GM23338 (cell line): Measurements from ENCODE around the gene DCP2. TPM values are rescaled to one million over a fixed set of nuclear protein-coding genes. Genes with fewer than 3 reads are reported as not detected.
A peak's percentile ranks its signal among the peaks of the same experiment; 100 is the strongest.

Experiments
- ATAC-seq: fragments of 200-7000 bp; cut with Tn5 transposase; 3 replicates; pipeline ENCODE4 v1.9.1; 2020
- DNase-seq: peaks from one replicate; pipeline ENCODE4 v3.0.0-alpha.2; 2015; ENCODE audit warnings: low spot score
- H2AFZ ChIP-seq: fragments of 200-600 bp; sonication (generic); 2 replicates; pipeline ENCODE4 v1.8.0; 2016; ENCODE audit warnings: antibody characterized with exemption, mild to moderate bottlenecking, moderate library complexity
- H3F3A ChIP-seq: fragments of 200-600 bp; sonication (generic); replicated peaks from 2 replicates; pipeline ENCODE4 v1.8.0; 2017; ENCODE audit warnings: antibody characterized with exemption, mixed run types, low read depth
- H3K27ac ChIP-seq: fragments of 200-600 bp; sonication (generic); 2 replicates; pipeline ENCODE4 v1.6.1; 2016; ENCODE audit warnings: low read depth
- H3K27me3 ChIP-seq: fragments of 200-600 bp; sonication (generic); 2 replicates; pipeline ENCODE4 v1.8.0; 2016; ENCODE audit warnings: mild to moderate bottlenecking, mixed run types, moderate library complexity; ENCODE audit not compliant: insufficient read depth
- H3K36me3 ChIP-seq: fragments of 200-600 bp; sonication (generic); 2 replicates; pipeline ENCODE4 v1.8.0; 2016; ENCODE audit warnings: mild to moderate bottlenecking; ENCODE audit not compliant: insufficient read depth
- H3K4me1 ChIP-seq: fragments of 200-600 bp; sonication (generic); 2 replicates; pipeline ENCODE4 v1.8.0; 2016; ENCODE audit warnings: mild to moderate bottlenecking, moderate library complexity; ENCODE audit not compliant: insufficient read depth
- H3K4me2 ChIP-seq: fragments of 200-600 bp; sonication (generic); 2 replicates; pipeline ENCODE4 v1.7.1; 2017; ENCODE audit warnings: mixed run types
- H3K4me3 ChIP-seq: fragments of 200-600 bp; sonication (generic); 2 replicates; pipeline ENCODE4 v1.6.1; 2016; ENCODE audit warnings: mixed run types
- H3K79me2 ChIP-seq: fragments of 200-600 bp; sonication (generic); replicated peaks from 2 replicates; pipeline ENCODE4 v1.8.0; 2017; ENCODE audit warnings: mild to moderate bottlenecking; ENCODE audit not compliant: insufficient read depth
- H3K9me2 ChIP-seq: fragments of 200-600 bp; sonication (generic); 2 replicates; pipeline ENCODE4 v1.8.0; 2017; ENCODE audit not compliant: insufficient read depth
- H4K20me1 ChIP-seq: fragments of 200-600 bp; sonication (generic); replicated peaks from 2 replicates; pipeline ENCODE4 v1.8.0; 2017; ENCODE audit warnings: mild to moderate bottlenecking; ENCODE audit not compliant: insufficient read depth
- H3K27ac Mint-ChIP-seq: 2 replicates; pipeline ENCODE4 v1.8.0; 2020; ENCODE audit warnings: inconsistent platforms, mild to moderate bottlenecking, moderate library complexity, mixed read lengths
- H3K27me3 Mint-ChIP-seq: 3 replicates; pipeline ENCODE4 v1.8.0; 2022; ENCODE audit warnings: low read depth, mild to moderate bottlenecking, moderate library complexity, mixed read lengths, inconsistent platforms; ENCODE audit not compliant: insufficient read depth, poor library complexity
- H3K36me3 Mint-ChIP-seq: 3 replicates; pipeline ENCODE4 v1.8.0; 2021; ENCODE audit warnings: low read depth, mild to moderate bottlenecking, inconsistent platforms, moderate library complexity, mixed read lengths
- H3K4me1 Mint-ChIP-seq: 3 replicates; pipeline ENCODE4 v1.8.0; 2020; ENCODE audit warnings: mild to moderate bottlenecking, inconsistent platforms, mixed read lengths
- H3K4me3 Mint-ChIP-seq: 3 replicates; pipeline ENCODE4 v1.8.0; 2021; ENCODE audit warnings: moderate library complexity, mild to moderate bottlenecking, inconsistent platforms, mixed read lengths
- H3K9me3 Mint-ChIP-seq: 3 replicates; pipeline ENCODE4 v1.8.0; 2020; ENCODE audit warnings: moderate library complexity, mild to moderate bottlenecking, inconsistent platforms, mixed read lengths
- EZH2 ChIP-seq: fragments of 200-600 bp; sonication (generic); IDR thresholded peaks from one replicate; pipeline ENCODE4 v1.8.0; 2017; ENCODE audit warnings: antibody characterized with exemption, mild to moderate bottlenecking, low read depth; ENCODE audit not compliant: unreplicated experiment
- JUNB ChIP-seq: IDR thresholded peaks from one replicate; pipeline ENCODE4 v1.6.1; 2016; ENCODE audit warnings: antibody characterized with exemption; ENCODE audit not compliant: unreplicated experiment
- POLR2AphosphoS5 ChIP-seq: IDR thresholded peaks from 2 replicates; pipeline ENCODE4 v1.6.1; 2016; ENCODE audit warnings: antibody characterized with exemption, low read depth
- STAT1 ChIP-seq: IDR thresholded peaks from one replicate; pipeline ENCODE4 v1.6.1; 2016; ENCODE audit warnings: antibody characterized with exemption; ENCODE audit not compliant: unreplicated experiment
- ZNF114 ChIP-seq: fragments of 250-450 bp; sonication (Bioruptor Pico); IDR thresholded peaks from 2 replicates; pipeline ENCODE4 v1.5.0; 2020; ENCODE audit warnings: mild to moderate bottlenecking, moderate library complexity
- ZNF331 ChIP-seq: fragments of 250-450 bp; sonication (Bioruptor Pico); IDR thresholded peaks from 2 replicates; pipeline ENCODE4 v1.5.0; 2020; ENCODE audit warnings: low read depth, mild to moderate bottlenecking, moderate library complexity
- long read RNA-seq: library from polyadenylated mRNA; unstranded; transcript quantifications from one replicate; pipeline ENCODE4 v2.0.0, GENCODE V29; 2020; ENCODE audit not compliant: unreplicated experiment
- polyA plus RNA-seq: library from polyadenylated mRNA; unstranded; fragments of >200 nt; fragmentation: Nextera tagmentation; extraction: Ambion mirVana; gene quantifications from 2 replicates; pipeline ENCODE4 v1.2.1, GENCODE V29; 2016
- total RNA-seq: library from RNA; depleted of rRNA; stranded (reverse); fragments of >200 nt; shearing (Covaris generic); gene quantifications from 2 replicates; pipeline ENCODE4 v1.2.3, GENCODE V29; 2014; rRNA removed
- TF ChIP-seq, protein P1 (sequence below): IDR thresholded peaks from 2 replicates; pipeline ENCODE4 v1.6.1; 2016; ENCODE audit warnings: antibody characterized with exemption
- TF ChIP-seq, protein P2 (sequence below): fragments of 250-450 bp; sonication (Bioruptor Pico); IDR thresholded peaks from 2 replicates; pipeline ENCODE4 v1.5.0; 2020; ENCODE audit warnings: mild to moderate bottlenecking, moderate library complexity

Gene DCP2
- total RNA-seq = 146 and 165 TPM in 2 replicates
- 96.6 and 101 TPM in 2 replicates for polyA plus RNA-seq
- long read RNA-seq, full-length matches to known transcripts = 10 of 38 reads
- long read RNA-seq, partial matches to known transcripts = 20 of 38 reads
- long read RNA-seq, other reads (novel, unspliced or antisense) = 8 of 38 reads

DNA sequence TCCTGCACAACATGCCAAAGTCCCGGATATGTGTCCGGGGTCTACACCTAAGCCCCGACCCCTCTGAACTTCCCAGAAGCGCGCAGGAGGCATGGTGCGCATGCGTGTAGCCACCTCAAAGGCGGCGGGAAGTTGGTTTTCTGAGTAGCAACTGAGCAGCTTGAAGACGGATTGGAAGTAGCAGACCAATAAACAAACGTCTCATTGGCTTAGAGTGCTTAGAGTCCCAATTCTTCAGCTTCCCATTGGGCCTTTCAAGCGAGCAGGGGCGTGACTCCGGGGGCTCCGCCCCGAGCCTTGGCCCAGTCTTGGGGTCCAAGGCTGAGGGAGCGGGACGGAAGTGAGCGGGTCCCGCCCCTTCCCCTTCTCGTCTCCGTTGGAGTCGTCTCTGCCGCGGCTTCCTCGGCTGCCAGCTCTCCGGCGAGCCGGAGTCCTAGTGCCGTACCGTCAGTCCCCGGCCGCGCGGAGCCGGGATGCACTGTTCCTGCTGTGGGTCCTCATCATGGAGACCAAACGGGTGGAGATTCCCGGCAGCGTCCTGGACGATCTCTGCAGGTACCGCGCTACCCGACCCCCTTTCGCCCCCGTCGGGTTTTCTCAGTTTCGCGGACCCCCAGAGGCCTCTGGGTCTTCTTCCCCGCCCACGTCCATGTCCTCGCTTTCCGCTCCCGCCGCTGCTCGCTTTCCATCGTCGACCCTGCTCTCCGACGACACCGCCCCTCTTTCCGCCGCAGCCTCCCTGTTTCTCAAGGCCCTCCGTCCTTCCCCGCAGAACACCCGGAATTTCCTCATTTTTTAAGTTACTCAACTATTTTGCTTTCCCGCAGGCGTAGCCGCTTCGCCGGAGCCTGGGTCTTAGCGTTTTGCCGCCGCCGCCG is at the start of gene DCP2:
TSS of gene DCP2 (plus strand) at position 367 of the 878 bp plus-strand sequence. CDS start at position 503, 136 bp downstream.
- DNase-seq = peak; percentile 99
- H4K20me1 ChIP-seq = 0 out of 2 replicates have a peak, but pooled peaks cover 16% of the 10 kb centered on the region
- ATAC-seq = peak; percentile 97
- no peaks in the 10 kb centered on the region for H3K36me3 ChIP-seq
- H3K27ac Mint-ChIP-seq = peak within 1 kb of the TSS; percentile 99
- H3K36me3 Mint-ChIP-seq = peaks cover 10% of the 10 kb centered on the region
- H3K4me3 Mint-ChIP-seq = peak within 1 kb of the TSS; percentile 93
- peak within 1 kb of the TSS; percentile 78 for H3K4me2 ChIP-seq
- H3K4me3 ChIP-seq = peak within 1 kb of the TSS; percentile 90
- peaks cover 47% of the 10 kb centered on the region for H3K79me2 ChIP-seq
- H3K27me3 Mint-ChIP-seq = peaks cover 20% of the 10 kb centered on the region
- no peaks in the 10 kb centered on the region for H3F3A ChIP-seq
- H3K4me1 ChIP-seq = peaks cover 17% of the 10 kb centered on the region
- H3K9me3 Mint-ChIP-seq = no peaks in the 10 kb centered on the region
- H2AFZ ChIP-seq = peak within 1 kb of the TSS; percentile 57; the same call in 1 of the 2 replicates
- TF ChIP-seq, protein P1, sequence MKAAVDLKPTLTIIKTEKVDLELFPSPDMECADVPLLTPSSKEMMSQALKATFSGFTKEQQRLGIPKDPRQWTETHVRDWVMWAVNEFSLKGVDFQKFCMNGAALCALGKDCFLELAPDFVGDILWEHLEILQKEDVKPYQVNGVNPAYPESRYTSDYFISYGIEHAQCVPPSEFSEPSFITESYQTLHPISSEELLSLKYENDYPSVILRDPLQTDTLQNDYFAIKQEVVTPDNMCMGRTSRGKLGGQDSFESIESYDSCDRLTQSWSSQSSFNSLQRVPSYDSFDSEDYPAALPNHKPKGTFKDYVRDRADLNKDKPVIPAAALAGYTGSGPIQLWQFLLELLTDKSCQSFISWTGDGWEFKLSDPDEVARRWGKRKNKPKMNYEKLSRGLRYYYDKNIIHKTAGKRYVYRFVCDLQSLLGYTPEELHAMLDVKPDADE = 0 out of 2 replicates have a peak, but pooled peaks have one; percentile 23
- TF ChIP-seq STAT1 (no peak), POLR2AphosphoS5 (peak; percentile 89)
- H3K9me2 ChIP-seq = 0 out of 2 replicates have a peak, but pooled peaks cover 3% of the 10 kb centered on the region
- peak within 1 kb of the TSS; percentile 93 for H3K27ac ChIP-seq
- no peaks in the 10 kb centered on the region for H3K27me3 ChIP-seq
- H3K4me1 Mint-ChIP-seq = peaks cover 26% of the 10 kb centered on the region

DNA sequence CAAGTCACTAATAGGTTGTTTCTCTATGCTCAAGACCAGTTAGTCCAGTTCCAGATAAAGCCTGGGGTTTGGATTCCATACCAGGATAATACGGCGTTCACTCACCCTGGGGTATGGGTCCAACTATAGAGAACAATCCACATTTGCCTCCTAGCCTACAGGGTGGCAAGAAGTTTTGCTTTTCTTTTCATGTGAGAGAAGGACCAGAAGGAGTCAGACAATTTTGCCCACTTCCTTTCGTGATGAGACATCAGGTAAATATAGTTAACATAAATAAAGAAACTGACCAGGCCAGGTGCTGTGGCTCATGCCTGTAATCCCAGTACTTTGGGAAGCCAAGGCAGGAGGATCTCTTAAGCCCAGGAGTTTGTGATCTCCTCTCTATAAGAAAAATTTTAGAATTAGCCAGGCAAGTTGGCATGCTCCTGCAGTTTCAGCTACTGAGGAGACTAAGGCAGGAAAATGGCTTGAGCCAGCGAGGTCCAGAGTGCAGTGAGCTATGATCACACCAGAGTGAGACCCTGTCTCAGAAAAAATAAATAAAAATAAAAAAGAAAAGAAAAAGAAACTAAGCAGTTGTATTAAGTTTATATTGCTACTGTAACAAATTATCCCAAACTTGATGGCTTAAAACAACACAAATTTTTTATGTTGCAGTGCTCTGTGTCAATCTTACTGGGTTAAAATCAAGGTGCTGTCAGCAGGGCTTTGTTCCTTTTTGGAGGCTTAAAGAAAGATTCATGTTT is 47.1 kb upstream of the DCP2 start:
- Histone ChIP-seq H3K27me3 (no peaks in the 10 kb centered on the region), H3K4me1 (no peaks in the 10 kb centered on the region), H4K20me1 (no peaks in the 10 kb centered on the region), H3F3A (no peaks in the 10 kb centered on the region), H3K36me3 (no peaks in the 10 kb centered on the region), H2AFZ (no peak overlapping the region), H3K27ac (no peak overlapping the region), H3K9me2 (no peaks in the 10 kb centered on the region), H3K4me2 (no peak overlapping the region), H3K4me3 (no peak overlapping the region), H3K79me2 (no peaks in the 10 kb centered on the region)
- no peaks in the 10 kb centered on the region for H3K36me3 Mint-ChIP-seq
- ATAC-seq = no peak
- no peaks in the 10 kb centered on the region for H3K9me3 Mint-ChIP-seq
- no peaks in the 10 kb centered on the region for H3K27me3 Mint-ChIP-seq
- no peak for DNase-seq
- H3K27ac Mint-ChIP-seq = no peak overlapping the region
- H3K4me3 Mint-ChIP-seq = no peak overlapping the region
- H3K4me1 Mint-ChIP-seq = peaks cover 2% of the 10 kb centered on the region; the same call in 1 of the 3 replicates
- TF ChIP-seq EZH2 (no peak), POLR2AphosphoS5 (no peak), ZNF331 (no peak), JUNB (no peak), ZNF114 (no peak)
- TF ChIP-seq, protein P1 = no peak
- TF ChIP-seq, protein P2, sequence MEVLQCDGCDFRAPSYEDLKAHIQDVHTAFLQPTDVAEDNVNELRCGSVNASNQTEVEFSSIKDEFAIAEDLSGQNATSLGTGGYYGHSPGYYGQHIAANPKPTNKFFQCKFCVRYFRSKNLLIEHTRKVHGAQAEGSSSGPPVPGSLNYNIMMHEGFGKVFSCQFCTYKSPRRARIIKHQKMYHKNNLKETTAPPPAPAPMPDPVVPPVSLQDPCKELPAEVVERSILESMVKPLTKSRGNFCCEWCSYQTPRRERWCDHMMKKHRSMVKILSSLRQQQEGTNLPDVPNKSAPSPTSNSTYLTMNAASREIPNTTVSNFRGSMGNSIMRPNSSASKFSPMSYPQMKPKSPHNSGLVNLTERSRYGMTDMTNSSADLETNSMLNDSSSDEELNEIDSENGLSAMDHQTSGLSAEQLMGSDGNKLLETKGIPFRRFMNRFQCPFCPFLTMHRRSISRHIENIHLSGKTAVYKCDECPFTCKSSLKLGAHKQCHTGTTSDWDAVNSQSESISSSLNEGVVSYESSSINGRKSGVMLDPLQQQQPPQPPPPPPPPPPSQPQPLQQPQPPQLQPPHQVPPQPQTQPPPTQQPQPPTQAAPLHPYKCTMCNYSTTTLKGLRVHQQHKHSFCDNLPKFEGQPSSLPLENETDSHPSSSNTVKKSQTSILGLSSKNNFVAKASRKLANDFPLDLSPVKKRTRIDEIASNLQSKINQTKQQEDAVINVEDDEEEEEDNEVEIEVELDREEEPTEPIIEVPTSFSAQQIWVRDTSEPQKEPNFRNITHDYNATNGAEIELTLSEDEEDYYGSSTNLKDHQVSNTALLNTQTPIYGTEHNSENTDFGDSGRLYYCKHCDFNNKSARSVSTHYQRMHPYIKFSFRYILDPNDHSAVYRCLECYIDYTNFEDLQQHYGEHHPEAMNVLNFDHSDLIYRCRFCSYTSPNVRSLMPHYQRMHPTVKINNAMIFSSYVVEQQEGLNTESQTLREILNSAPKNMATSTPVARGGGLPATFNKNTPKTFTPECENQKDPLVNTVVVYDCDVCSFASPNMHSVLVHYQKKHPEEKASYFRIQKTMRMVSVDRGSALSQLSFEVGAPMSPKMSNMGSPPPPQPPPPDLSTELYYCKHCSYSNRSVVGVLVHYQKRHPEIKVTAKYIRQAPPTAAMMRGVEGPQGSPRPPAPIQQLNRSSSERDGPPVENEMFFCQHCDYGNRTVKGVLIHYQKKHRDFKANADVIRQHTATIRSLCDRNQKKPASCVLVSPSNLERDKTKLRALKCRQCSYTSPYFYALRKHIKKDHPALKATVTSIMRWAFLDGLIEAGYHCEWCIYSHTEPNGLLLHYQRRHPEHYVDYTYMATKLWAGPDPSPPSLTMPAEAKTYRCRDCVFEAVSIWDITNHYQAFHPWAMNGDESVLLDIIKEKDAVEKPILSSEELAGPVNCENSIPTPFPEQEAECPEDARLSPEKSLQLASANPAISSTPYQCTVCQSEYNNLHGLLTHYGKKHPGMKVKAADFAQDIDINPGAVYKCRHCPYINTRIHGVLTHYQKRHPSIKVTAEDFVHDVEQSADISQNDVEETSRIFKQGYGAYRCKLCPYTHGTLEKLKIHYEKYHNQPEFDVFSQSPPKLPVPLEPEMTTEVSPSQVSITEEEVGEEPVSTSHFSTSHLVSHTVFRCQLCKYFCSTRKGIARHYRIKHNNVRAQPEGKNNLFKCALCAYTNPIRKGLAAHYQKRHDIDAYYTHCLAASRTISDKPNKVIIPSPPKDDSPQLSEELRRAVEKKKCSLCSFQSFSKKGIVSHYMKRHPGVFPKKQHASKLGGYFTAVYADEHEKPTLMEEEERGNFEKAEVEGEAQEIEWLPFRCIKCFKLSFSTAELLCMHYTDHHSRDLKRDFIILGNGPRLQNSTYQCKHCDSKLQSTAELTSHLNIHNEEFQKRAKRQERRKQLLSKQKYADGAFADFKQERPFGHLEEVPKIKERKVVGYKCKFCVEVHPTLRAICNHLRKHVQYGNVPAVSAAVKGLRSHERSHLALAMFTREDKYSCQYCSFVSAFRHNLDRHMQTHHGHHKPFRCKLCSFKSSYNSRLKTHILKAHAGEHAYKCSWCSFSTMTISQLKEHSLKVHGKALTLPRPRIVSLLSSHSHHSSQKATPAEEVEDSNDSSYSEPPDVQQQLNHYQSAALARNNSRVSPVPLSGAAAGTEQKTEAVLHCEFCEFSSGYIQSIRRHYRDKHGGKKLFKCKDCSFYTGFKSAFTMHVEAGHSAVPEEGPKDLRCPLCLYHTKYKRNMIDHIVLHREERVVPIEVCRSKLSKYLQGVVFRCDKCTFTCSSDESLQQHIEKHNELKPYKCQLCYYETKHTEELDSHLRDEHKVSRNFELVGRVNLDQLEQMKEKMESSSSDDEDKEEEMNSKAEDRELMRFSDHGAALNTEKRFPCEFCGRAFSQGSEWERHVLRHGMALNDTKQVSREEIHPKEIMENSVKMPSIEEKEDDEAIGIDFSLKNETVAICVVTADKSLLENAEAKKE (CRISPR knock-in tag) = no peak
